HepG2 (cell line): ENCODE results near the gene TOP2A. TPM values are rescaled to one million over a fixed set of nuclear protein-coding genes. Genes with fewer than 3 reads are reported as not detected.

Source experiments
- ARID3A ChIP-seq: IDR thresholded peaks from 2 replicates; pipeline ENCODE4 v1.6.1; 2012; ENCODE audit warnings: low read depth, low read length, improper control_type of control experiment
- GLI4 ChIP-seq: sonication (generic); formaldehyde crosslinking; IDR thresholded peaks from 2 replicates; pipeline ENCODE4 v1.5.1; 2020; ENCODE audit warnings: missing genetic modification reagents, mild to moderate bottlenecking, moderate library complexity, borderline replicate concordance
- HCFC1 ChIP-seq: fragments of 150-350 bp; IDR thresholded peaks from 2 replicates; pipeline ENCODE4 v1.6.1; 2014; ENCODE audit warnings: low read depth, low read length
- HMGA1 ChIP-seq: sonication (generic); formaldehyde crosslinking; conservative IDR thresholded peaks from 2 replicates; pipeline ENCODE4 v1.4.0; 2020; ENCODE audit warnings: missing genetic modification reagents
- JUND ChIP-seq: sonication (generic); formaldehyde crosslinking; IDR thresholded peaks from 2 replicates; pipeline ENCODE4 v1.8.0; 2022; ENCODE audit warnings: mild to moderate bottlenecking, missing genetic modification reagents
- KLF6 ChIP-seq: IDR thresholded peaks from 2 replicates; pipeline ENCODE4 v1.8.0; 2016; ENCODE audit warnings: missing biosample characterization, missing genetic modification reagents
- MAFK ChIP-seq, 2 experiments: IDR thresholded peaks in 1 of 2; conservative IDR thresholded peaks in 1 of 2; 2 replicates each; pipeline ENCODE4 v1.6.1; 2011; ENCODE audit warnings: improper control_type of control experiment in 2 of 2, low read length in 2 of 2
- MBNL3 ChIP-seq: fragments of 250-450 bp; sonication (Bioruptor Pico); conservative IDR thresholded peaks from 2 replicates; pipeline ENCODE4 v1.8.0; 2022; ENCODE audit warnings: mild to moderate bottlenecking, inconsistent platforms
- MYC ChIP-seq: sonication (generic); formaldehyde crosslinking; IDR thresholded peaks from 2 replicates; pipeline ENCODE4 v1.9.0; 2021; ENCODE audit warnings: missing genetic modification reagents, borderline replicate concordance
- PATZ1 ChIP-seq: sonication (generic); formaldehyde crosslinking; IDR thresholded peaks from 2 replicates; pipeline ENCODE4 v1.4.0; 2020; ENCODE audit warnings: missing genetic modification reagents
- POLR2G ChIP-seq: fragments of 200-400 bp; formaldehyde crosslinking; IDR thresholded peaks from 2 replicates; pipeline ENCODE4 v1.6.1; 2018; ENCODE audit warnings: mild to moderate bottlenecking, low read depth, low read length, moderate library complexity
- RORA ChIP-seq: sonication (generic); formaldehyde crosslinking; IDR thresholded peaks from 2 replicates; pipeline ENCODE4 v1.5.0; 2020; ENCODE audit warnings: mild to moderate bottlenecking, missing genetic modification reagents, moderate library complexity
- ZBTB14 ChIP-seq: sonication (generic); formaldehyde crosslinking; IDR thresholded peaks from 2 replicates; pipeline ENCODE4 v1.4.0; 2020; ENCODE audit warnings: missing genetic modification reagents
- ZNF280B ChIP-seq: sonication (generic); formaldehyde crosslinking; IDR thresholded peaks from 2 replicates; pipeline ENCODE4 v1.5.0; 2020; ENCODE audit warnings: missing genetic modification reagents, mild to moderate bottlenecking, borderline replicate concordance
- ZNF362 ChIP-seq: sonication (generic); formaldehyde crosslinking; IDR thresholded peaks from 2 replicates; pipeline ENCODE4 v1.4.0; 2020; ENCODE audit warnings: missing genetic modification reagents, mild to moderate bottlenecking, borderline replicate concordance
- ZNF383 ChIP-seq: sonication (generic); formaldehyde crosslinking; IDR thresholded peaks from 2 replicates; pipeline ENCODE4 v1.4.0; 2020; ENCODE audit warnings: missing genetic modification reagents, mild to moderate bottlenecking, borderline replicate concordance
- ZNF562 ChIP-seq: sonication (generic); formaldehyde crosslinking; IDR thresholded peaks from 2 replicates; pipeline ENCODE4 v1.8.0; 2022; ENCODE audit warnings: missing genetic modification reagents, borderline replicate concordance
- ZNF615 ChIP-seq: sonication (generic); formaldehyde crosslinking; IDR thresholded peaks from 2 replicates; pipeline ENCODE4 v1.5.0; 2020; ENCODE audit warnings: mild to moderate bottlenecking, missing genetic modification reagents, borderline replicate concordance
- ZNF784 ChIP-seq: sonication (generic); formaldehyde crosslinking; IDR thresholded peaks from 2 replicates; pipeline ENCODE4 v1.5.1; 2020; ENCODE audit warnings: missing genetic modification reagents, mild to moderate bottlenecking, borderline replicate concordance
- ZNF841 ChIP-seq: sonication (generic); formaldehyde crosslinking; IDR thresholded peaks from 2 replicates; pipeline ENCODE4 v1.8.1; 2023; ENCODE audit warnings: missing genetic modification reagents, borderline replicate concordance
- polyA plus RNA-seq, 8 experiments: library from polyadenylated mRNA; depleted of rRNA in 3 of 8; stranded (reverse) in 7 of 8; unstranded in 1 of 8; fragments of >200 nt; fragmentation: Illumina TruSeq in 4 of 8; extraction: Trizol in 4 of 8; gene quantifications; 2 replicates each; pipeline versions ENCODE4 v1.2.1 to v1.2.3, GENCODE V29; 2011 to 2016; ENCODE audit warnings: low read depth in 4 of 8, missing spikeins in 1 of 8, mixed read lengths in 1 of 8; ENCODE audit not compliant: insufficient read depth in 1 of 8
- total RNA-seq, 5 experiments: library from RNA; depleted of rRNA; stranded (reverse); fragments of >200 nt; fragmentation: Illumina TruSeq; extraction: Trizol; gene quantifications; 2 replicates each; pipeline ENCODE4 v1.2.3, GENCODE V29; 2016; ENCODE audit warnings: low read depth in 1 of 5

TOP2A gene
- total and polyA plus RNA-seq, 2 of the 13 experiments (the other 11 are each of a cell fraction or from before 2014, with no cell fraction given), result 108 to 327 TPM

- no peak for TF ChIP-seq HMGA1 (CRISPR knock-in tag)
- no peak for TF ChIP-seq POLR2G
- 0 out of 2 replicates have a peak, but pooled peaks have one; percentile 36 for TF ChIP-seq GLI4 (CRISPR knock-in tag)
- no peak for TF ChIP-seq MAFK (conservative IDR thresholded peaks at IDR 0.05 in 1 of 2, IDR thresholded peaks at IDR 0.05 in 1 of 2; ENCODE audit: low read length in 2 of 2)
- TF ChIP-seq RORA (CRISPR knock-in tag), result no peak
- TF ChIP-seq MBNL3, result no peak
- no peak for TF ChIP-seq ZNF615 (CRISPR knock-in tag)
- 0 out of 2 replicates have a peak, but pooled peaks have one; percentile 29 for TF ChIP-seq ZNF784 (CRISPR knock-in tag)
- no peak for TF ChIP-seq ZNF362 (CRISPR knock-in tag)
- no peak; the same call in 1 of the 2 replicates for TF ChIP-seq ARID3A
- no peak for TF ChIP-seq ZNF562 (CRISPR knock-in tag)
- no peak for TF ChIP-seq ZNF841 (CRISPR knock-in tag)
- TF ChIP-seq ZNF383 (CRISPR knock-in tag), result 0 out of 2 replicates have a peak, but pooled peaks have one; percentile 57
- no peak for TF ChIP-seq ZNF280B (CRISPR knock-in tag)
- TF ChIP-seq MYC (CRISPR knock-in tag), result peak; percentile 45; the same call in 1 of the 2 replicates
- peak; percentile 82 for TF ChIP-seq PATZ1 (CRISPR knock-in tag)
- no peak for TF ChIP-seq HCFC1
- TF ChIP-seq ZBTB14 (CRISPR knock-in tag), result no peak
- 0 out of 2 replicates have a peak, but pooled peaks have one; percentile 54 for TF ChIP-seq KLF6 (CRISPR knock-in tag)
- TF ChIP-seq JUND (CRISPR knock-in tag), result no peak
Observed at GRCh38 chr17:40355123-40355803, 62.4 kb downstream of the TOP2A start (continued).
